GM23338 (cell line): ENCODE measurements around the gene UXS1. TPM values are rescaled to one million over a fixed set of nuclear protein-coding genes. Genes with fewer than 3 reads are reported as not detected.

Source experiments
- ATAC-seq: fragments of 200-7000 bp; cut with Tn5 transposase; 3 replicates; pipeline ENCODE4 v1.9.1; 2020
- DNase-seq: peaks from one replicate; pipeline ENCODE4 v3.0.0-alpha.2; 2015; ENCODE audit warnings: low spot score
- H2AFZ ChIP-seq: fragments of 200-600 bp; sonication (generic); 2 replicates; pipeline ENCODE4 v1.8.0; 2016; ENCODE audit warnings: antibody characterized with exemption, mild to moderate bottlenecking, moderate library complexity
- H3F3A ChIP-seq: fragments of 200-600 bp; sonication (generic); replicated peaks from 2 replicates; pipeline ENCODE4 v1.8.0; 2017; ENCODE audit warnings: antibody characterized with exemption, mixed run types, low read depth
- H3K27ac ChIP-seq: fragments of 200-600 bp; sonication (generic); 2 replicates; pipeline ENCODE4 v1.6.1; 2016; ENCODE audit warnings: low read depth
- H3K27me3 ChIP-seq: fragments of 200-600 bp; sonication (generic); 2 replicates; pipeline ENCODE4 v1.8.0; 2016; ENCODE audit warnings: mild to moderate bottlenecking, mixed run types, moderate library complexity; ENCODE audit not compliant: insufficient read depth
- H3K36me3 ChIP-seq: fragments of 200-600 bp; sonication (generic); 2 replicates; pipeline ENCODE4 v1.8.0; 2016; ENCODE audit warnings: mild to moderate bottlenecking; ENCODE audit not compliant: insufficient read depth
- H3K4me1 ChIP-seq: fragments of 200-600 bp; sonication (generic); 2 replicates; pipeline ENCODE4 v1.8.0; 2016; ENCODE audit warnings: mild to moderate bottlenecking, moderate library complexity; ENCODE audit not compliant: insufficient read depth
- H3K4me2 ChIP-seq: fragments of 200-600 bp; sonication (generic); 2 replicates; pipeline ENCODE4 v1.7.1; 2017; ENCODE audit warnings: mixed run types
- H3K4me3 ChIP-seq: fragments of 200-600 bp; sonication (generic); 2 replicates; pipeline ENCODE4 v1.6.1; 2016; ENCODE audit warnings: mixed run types
- H3K79me2 ChIP-seq: fragments of 200-600 bp; sonication (generic); replicated peaks from 2 replicates; pipeline ENCODE4 v1.8.0; 2017; ENCODE audit warnings: mild to moderate bottlenecking; ENCODE audit not compliant: insufficient read depth
- H3K9me2 ChIP-seq: fragments of 200-600 bp; sonication (generic); 2 replicates; pipeline ENCODE4 v1.8.0; 2017; ENCODE audit not compliant: insufficient read depth
- H4K20me1 ChIP-seq: fragments of 200-600 bp; sonication (generic); replicated peaks from 2 replicates; pipeline ENCODE4 v1.8.0; 2017; ENCODE audit warnings: mild to moderate bottlenecking; ENCODE audit not compliant: insufficient read depth
- H3K27ac Mint-ChIP-seq: 2 replicates; pipeline ENCODE4 v1.8.0; 2020; ENCODE audit warnings: inconsistent platforms, mild to moderate bottlenecking, moderate library complexity, mixed read lengths
- H3K27me3 Mint-ChIP-seq: 3 replicates; pipeline ENCODE4 v1.8.0; 2022; ENCODE audit warnings: low read depth, mild to moderate bottlenecking, moderate library complexity, mixed read lengths, inconsistent platforms; ENCODE audit not compliant: insufficient read depth, poor library complexity
- H3K36me3 Mint-ChIP-seq: 3 replicates; pipeline ENCODE4 v1.8.0; 2021; ENCODE audit warnings: low read depth, mild to moderate bottlenecking, inconsistent platforms, moderate library complexity, mixed read lengths
- H3K4me1 Mint-ChIP-seq: 3 replicates; pipeline ENCODE4 v1.8.0; 2020; ENCODE audit warnings: mild to moderate bottlenecking, inconsistent platforms, mixed read lengths
- H3K4me3 Mint-ChIP-seq: 3 replicates; pipeline ENCODE4 v1.8.0; 2021; ENCODE audit warnings: moderate library complexity, mild to moderate bottlenecking, inconsistent platforms, mixed read lengths
- H3K9me3 Mint-ChIP-seq: 3 replicates; pipeline ENCODE4 v1.8.0; 2020; ENCODE audit warnings: moderate library complexity, mild to moderate bottlenecking, inconsistent platforms, mixed read lengths
- CREB1 ChIP-seq: fragments of 250-450 bp; sonication (Bioruptor Pico); IDR thresholded peaks from 2 replicates; pipeline ENCODE4 v1.5.0; 2020; ENCODE audit warnings: low read depth, mild to moderate bottlenecking, moderate library complexity
- CTCF ChIP-seq, 2 experiments: fragments of 200-600 bp in 1 of 2; sonication (generic) in 1 of 2; conservative IDR thresholded peaks; 2 replicates each; pipeline versions ENCODE4 v1.5.1 to v1.6.1; 2016 to 2017; ENCODE audit warnings: antibody characterized with exemption in 2 of 2, low read depth in 2 of 2, mild to moderate bottlenecking in 2 of 2, moderate library complexity in 1 of 2
- EZH2 ChIP-seq: fragments of 200-600 bp; sonication (generic); IDR thresholded peaks from one replicate; pipeline ENCODE4 v1.8.0; 2017; ENCODE audit warnings: antibody characterized with exemption, mild to moderate bottlenecking, low read depth; ENCODE audit not compliant: unreplicated experiment
- EZH2phosphoT487 ChIP-seq: fragments of 200-600 bp; sonication (generic); IDR thresholded peaks from one replicate; pipeline ENCODE4 v1.8.1; 2018; ENCODE audit warnings: antibody characterized with exemption; ENCODE audit not compliant: unreplicated experiment
- POLR2AphosphoS5 ChIP-seq: IDR thresholded peaks from 2 replicates; pipeline ENCODE4 v1.6.1; 2016; ENCODE audit warnings: antibody characterized with exemption, low read depth
- STAT1 ChIP-seq: IDR thresholded peaks from one replicate; pipeline ENCODE4 v1.6.1; 2016; ENCODE audit warnings: antibody characterized with exemption; ENCODE audit not compliant: unreplicated experiment
- ZNF114 ChIP-seq: fragments of 250-450 bp; sonication (Bioruptor Pico); IDR thresholded peaks from 2 replicates; pipeline ENCODE4 v1.5.0; 2020; ENCODE audit warnings: mild to moderate bottlenecking, moderate library complexity
- ZNF331 ChIP-seq: fragments of 250-450 bp; sonication (Bioruptor Pico); IDR thresholded peaks from 2 replicates; pipeline ENCODE4 v1.5.0; 2020; ENCODE audit warnings: low read depth, mild to moderate bottlenecking, moderate library complexity
- polyA plus RNA-seq: library from polyadenylated mRNA; unstranded; fragments of >200 nt; fragmentation: Nextera tagmentation; extraction: Ambion mirVana; gene quantifications from 2 replicates; pipeline ENCODE4 v1.2.1, GENCODE V29; 2016
- total RNA-seq: library from RNA; depleted of rRNA; stranded (reverse); fragments of >200 nt; shearing (Covaris generic); gene quantifications from 2 replicates; pipeline ENCODE4 v1.2.3, GENCODE V29; 2014
- TF ChIP-seq, protein P1 (sequence below): fragments of 250-450 bp; sonication (Bioruptor Pico); IDR thresholded peaks from 2 replicates; pipeline ENCODE4 v1.5.0; 2020; ENCODE audit warnings: mild to moderate bottlenecking, moderate library complexity

The UXS1 gene
- total and polyA plus RNA-seq, 2 experiments from 2014 or later, result 48.7 to 131 TPM

GRCh38 chr2:106061611-106062349 is 132.3 kb downstream of the UXS1 start:
- ATAC-seq (no peak), DNase-seq (no peak)
- H3K9me2 ChIP-seq, result no peaks in the 10 kb centered on the region
- no peak overlapping the region for H2AFZ ChIP-seq
- H3F3A ChIP-seq, result 0 out of 2 replicates have a peak, but pooled peaks cover 3% of the 10 kb centered on the region
- no peaks in the 10 kb centered on the region for H4K20me1 ChIP-seq
- H3K36me3 Mint-ChIP-seq, result no peaks in the 10 kb centered on the region; the same call in 2 of the 3 replicates
- H3K4me3 ChIP-seq, result no peak overlapping the region
- no peak overlapping the region for H3K27ac Mint-ChIP-seq
- H3K79me2 ChIP-seq, result no peaks in the 10 kb centered on the region
- H3K27me3 ChIP-seq, result peaks cover 28% of the 10 kb centered on the region
- H3K4me1 ChIP-seq, result peaks cover 6% of the 10 kb centered on the region
- H3K4me2 ChIP-seq, result no peak overlapping the region
- peaks cover 17% of the 10 kb centered on the region for H3K27me3 Mint-ChIP-seq
- peaks cover 10% of the 10 kb centered on the region for H3K4me1 Mint-ChIP-seq
- no peaks in the 10 kb centered on the region for H3K36me3 ChIP-seq
- TF ChIP-seq ZNF114 (CRISPR knock-in tag), result no peak
- TF ChIP-seq EZH2, result no peak
- TF ChIP-seq STAT1, result no peak
- TF ChIP-seq POLR2AphosphoS5, result no peak
- no peak for TF ChIP-seq ZNF331 (CRISPR knock-in tag)
- TF ChIP-seq, protein P1, sequence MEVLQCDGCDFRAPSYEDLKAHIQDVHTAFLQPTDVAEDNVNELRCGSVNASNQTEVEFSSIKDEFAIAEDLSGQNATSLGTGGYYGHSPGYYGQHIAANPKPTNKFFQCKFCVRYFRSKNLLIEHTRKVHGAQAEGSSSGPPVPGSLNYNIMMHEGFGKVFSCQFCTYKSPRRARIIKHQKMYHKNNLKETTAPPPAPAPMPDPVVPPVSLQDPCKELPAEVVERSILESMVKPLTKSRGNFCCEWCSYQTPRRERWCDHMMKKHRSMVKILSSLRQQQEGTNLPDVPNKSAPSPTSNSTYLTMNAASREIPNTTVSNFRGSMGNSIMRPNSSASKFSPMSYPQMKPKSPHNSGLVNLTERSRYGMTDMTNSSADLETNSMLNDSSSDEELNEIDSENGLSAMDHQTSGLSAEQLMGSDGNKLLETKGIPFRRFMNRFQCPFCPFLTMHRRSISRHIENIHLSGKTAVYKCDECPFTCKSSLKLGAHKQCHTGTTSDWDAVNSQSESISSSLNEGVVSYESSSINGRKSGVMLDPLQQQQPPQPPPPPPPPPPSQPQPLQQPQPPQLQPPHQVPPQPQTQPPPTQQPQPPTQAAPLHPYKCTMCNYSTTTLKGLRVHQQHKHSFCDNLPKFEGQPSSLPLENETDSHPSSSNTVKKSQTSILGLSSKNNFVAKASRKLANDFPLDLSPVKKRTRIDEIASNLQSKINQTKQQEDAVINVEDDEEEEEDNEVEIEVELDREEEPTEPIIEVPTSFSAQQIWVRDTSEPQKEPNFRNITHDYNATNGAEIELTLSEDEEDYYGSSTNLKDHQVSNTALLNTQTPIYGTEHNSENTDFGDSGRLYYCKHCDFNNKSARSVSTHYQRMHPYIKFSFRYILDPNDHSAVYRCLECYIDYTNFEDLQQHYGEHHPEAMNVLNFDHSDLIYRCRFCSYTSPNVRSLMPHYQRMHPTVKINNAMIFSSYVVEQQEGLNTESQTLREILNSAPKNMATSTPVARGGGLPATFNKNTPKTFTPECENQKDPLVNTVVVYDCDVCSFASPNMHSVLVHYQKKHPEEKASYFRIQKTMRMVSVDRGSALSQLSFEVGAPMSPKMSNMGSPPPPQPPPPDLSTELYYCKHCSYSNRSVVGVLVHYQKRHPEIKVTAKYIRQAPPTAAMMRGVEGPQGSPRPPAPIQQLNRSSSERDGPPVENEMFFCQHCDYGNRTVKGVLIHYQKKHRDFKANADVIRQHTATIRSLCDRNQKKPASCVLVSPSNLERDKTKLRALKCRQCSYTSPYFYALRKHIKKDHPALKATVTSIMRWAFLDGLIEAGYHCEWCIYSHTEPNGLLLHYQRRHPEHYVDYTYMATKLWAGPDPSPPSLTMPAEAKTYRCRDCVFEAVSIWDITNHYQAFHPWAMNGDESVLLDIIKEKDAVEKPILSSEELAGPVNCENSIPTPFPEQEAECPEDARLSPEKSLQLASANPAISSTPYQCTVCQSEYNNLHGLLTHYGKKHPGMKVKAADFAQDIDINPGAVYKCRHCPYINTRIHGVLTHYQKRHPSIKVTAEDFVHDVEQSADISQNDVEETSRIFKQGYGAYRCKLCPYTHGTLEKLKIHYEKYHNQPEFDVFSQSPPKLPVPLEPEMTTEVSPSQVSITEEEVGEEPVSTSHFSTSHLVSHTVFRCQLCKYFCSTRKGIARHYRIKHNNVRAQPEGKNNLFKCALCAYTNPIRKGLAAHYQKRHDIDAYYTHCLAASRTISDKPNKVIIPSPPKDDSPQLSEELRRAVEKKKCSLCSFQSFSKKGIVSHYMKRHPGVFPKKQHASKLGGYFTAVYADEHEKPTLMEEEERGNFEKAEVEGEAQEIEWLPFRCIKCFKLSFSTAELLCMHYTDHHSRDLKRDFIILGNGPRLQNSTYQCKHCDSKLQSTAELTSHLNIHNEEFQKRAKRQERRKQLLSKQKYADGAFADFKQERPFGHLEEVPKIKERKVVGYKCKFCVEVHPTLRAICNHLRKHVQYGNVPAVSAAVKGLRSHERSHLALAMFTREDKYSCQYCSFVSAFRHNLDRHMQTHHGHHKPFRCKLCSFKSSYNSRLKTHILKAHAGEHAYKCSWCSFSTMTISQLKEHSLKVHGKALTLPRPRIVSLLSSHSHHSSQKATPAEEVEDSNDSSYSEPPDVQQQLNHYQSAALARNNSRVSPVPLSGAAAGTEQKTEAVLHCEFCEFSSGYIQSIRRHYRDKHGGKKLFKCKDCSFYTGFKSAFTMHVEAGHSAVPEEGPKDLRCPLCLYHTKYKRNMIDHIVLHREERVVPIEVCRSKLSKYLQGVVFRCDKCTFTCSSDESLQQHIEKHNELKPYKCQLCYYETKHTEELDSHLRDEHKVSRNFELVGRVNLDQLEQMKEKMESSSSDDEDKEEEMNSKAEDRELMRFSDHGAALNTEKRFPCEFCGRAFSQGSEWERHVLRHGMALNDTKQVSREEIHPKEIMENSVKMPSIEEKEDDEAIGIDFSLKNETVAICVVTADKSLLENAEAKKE (CRISPR knock-in tag), result no peak
- no peak for TF ChIP-seq CTCF (conservative IDR thresholded peaks at IDR 0.05; ENCODE audit: low read depth in 2 of 2)
- TF ChIP-seq CREB1 (CRISPR knock-in tag), result no peak
- TF ChIP-seq EZH2phosphoT487, result no peak
- H3K9me3 Mint-ChIP-seq, result no peaks in the 10 kb centered on the region
- no peak overlapping the region for H3K27ac ChIP-seq
- H3K4me3 Mint-ChIP-seq, result no peak overlapping the region
